ENCODE data around the gene IMMP2L. TPM values are rescaled to one million over a fixed set of nuclear protein-coding genes. Genes with fewer than 3 reads are reported as not detected.

IMMP2L gene
- total RNA-seq, 1 experiment from 2014 or later: 8.8 TPM

DNA sequence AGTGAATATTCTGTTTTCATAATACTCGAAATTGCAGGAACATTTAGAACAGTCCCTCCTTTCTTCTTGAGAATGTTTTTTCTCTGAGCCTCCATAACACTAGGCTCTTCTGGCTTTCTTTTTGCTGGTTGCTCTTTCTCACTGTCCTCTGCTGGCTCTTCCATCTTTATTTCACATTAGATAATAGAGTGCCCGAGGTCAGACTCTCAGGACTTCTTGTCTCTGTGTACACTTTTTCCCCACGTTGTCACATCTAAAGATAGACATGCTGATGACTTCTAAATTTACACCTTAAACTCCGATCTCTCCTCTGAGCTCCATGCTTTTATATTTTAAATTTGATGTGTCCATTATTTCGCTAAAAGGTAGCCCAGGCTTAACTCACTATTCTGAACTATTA, 486.8 kb downstream of the IMMP2L start:
- in situ Hi-C loops (cut with HindIII; ENCODE audit: low pct_unique_long_range_greater_than_20kb, low sequenced_read_pairs): no loop called here
- no peak for DNase-seq (ENCODE audit: low read depth, low spot score)
- H3K4me1 ChIP-seq (ENCODE audit: control insufficient read depth, insufficient read depth, low read length): no peaks in the 10 kb centered on the region
- H3K36me3 ChIP-seq (ENCODE audit: control insufficient read depth, insufficient read depth, low read length): no peaks in the 10 kb centered on the region
- no peaks in the 10 kb centered on the region for H3K27me3 ChIP-seq (ENCODE audit: control insufficient read depth, insufficient read depth, low read length)
- no peak overlapping the region for H3K4me3 ChIP-seq (ENCODE audit: low read depth in 2 of 2, low read length in 2 of 2)
- CTCF ChIA-PET: no interaction called here
- H3K9me3 ChIP-seq (ENCODE audit: control insufficient read depth, insufficient read depth, low read depth, low read length): no peaks in the 10 kb centered on the region
- intact Hi-C loops (cut with micrococcal nuclease; ENCODE audit: unreplicated experiment): no loop called here
- no peak overlapping the region for H3K27ac ChIP-seq (ENCODE audit: low read length)
- no peak for ATAC-seq
- TF ChIP-seq POLR2AphosphoS5 (IDR thresholded peaks at IDR 0.05; ENCODE audit: low read depth, low read length): no peak
- TF ChIP-seq, protein P1, sequence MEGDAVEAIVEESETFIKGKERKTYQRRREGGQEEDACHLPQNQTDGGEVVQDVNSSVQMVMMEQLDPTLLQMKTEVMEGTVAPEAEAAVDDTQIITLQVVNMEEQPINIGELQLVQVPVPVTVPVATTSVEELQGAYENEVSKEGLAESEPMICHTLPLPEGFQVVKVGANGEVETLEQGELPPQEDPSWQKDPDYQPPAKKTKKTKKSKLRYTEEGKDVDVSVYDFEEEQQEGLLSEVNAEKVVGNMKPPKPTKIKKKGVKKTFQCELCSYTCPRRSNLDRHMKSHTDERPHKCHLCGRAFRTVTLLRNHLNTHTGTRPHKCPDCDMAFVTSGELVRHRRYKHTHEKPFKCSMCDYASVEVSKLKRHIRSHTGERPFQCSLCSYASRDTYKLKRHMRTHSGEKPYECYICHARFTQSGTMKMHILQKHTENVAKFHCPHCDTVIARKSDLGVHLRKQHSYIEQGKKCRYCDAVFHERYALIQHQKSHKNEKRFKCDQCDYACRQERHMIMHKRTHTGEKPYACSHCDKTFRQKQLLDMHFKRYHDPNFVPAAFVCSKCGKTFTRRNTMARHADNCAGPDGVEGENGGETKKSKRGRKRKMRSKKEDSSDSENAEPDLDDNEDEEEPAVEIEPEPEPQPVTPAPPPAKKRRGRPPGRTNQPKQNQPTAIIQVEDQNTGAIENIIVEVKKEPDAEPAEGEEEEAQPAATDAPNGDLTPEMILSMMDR (IDR thresholded peaks at IDR 0.05): no peak
- no peak for TF ChIP-seq TCF7L2 (IDR thresholded peaks at IDR 0.05; ENCODE audit: low read depth, low read length)
- no peak for TF ChIP-seq REST (IDR thresholded peaks at IDR 0.05; ENCODE audit: insufficient read depth in 1 of 2, low read depth in 2 of 2, low read length in 1 of 2)
- TF ChIP-seq SIN3A (IDR thresholded peaks at IDR 0.05; ENCODE audit: borderline replicate concordance, insufficient read depth, low read depth, low read length): no peak
- BruUV-seq (replicated peaks): no TSS peak
- POLR2A ChIA-PET: no interaction called here

- Histone ChIP-seq H3K27ac (ENCODE audit: low read length) (no peak overlapping the region), H3K9me3 (ENCODE audit: control insufficient read depth, insufficient read depth, low read depth, low read length) (no peaks in the 10 kb centered on the region), H3K36me3 (ENCODE audit: control insufficient read depth, insufficient read depth, low read length) (no peaks in the 10 kb centered on the region), H3K27me3 (ENCODE audit: control insufficient read depth, insufficient read depth, low read length) (no peaks in the 10 kb centered on the region), H3K4me3 (ENCODE audit: low read depth in 2 of 2, low read length in 2 of 2) (no peak overlapping the region), H3K4me1 (ENCODE audit: control insufficient read depth, insufficient read depth, low read length) (no peaks in the 10 kb centered on the region)
- DNase-seq (ENCODE audit: low read depth, low spot score) (no peak), ATAC-seq (no peak)
- in situ Hi-C loops (cut with HindIII; ENCODE audit: low pct_unique_long_range_greater_than_20kb, low sequenced_read_pairs): no loop called here
- BruUV-seq (replicated peaks): no TSS peak
- intact Hi-C loops (cut with micrococcal nuclease; ENCODE audit: unreplicated experiment): no loop called here
- POLR2A ChIA-PET: no interaction called here
- no peak for TF ChIP-seq POLR2AphosphoS5 (IDR thresholded peaks at IDR 0.05; ENCODE audit: low read depth, low read length)
- no peak for TF ChIP-seq TCF7L2 (IDR thresholded peaks at IDR 0.05; ENCODE audit: low read depth, low read length)
- TF ChIP-seq SIN3A (IDR thresholded peaks at IDR 0.05; ENCODE audit: borderline replicate concordance, insufficient read depth, low read depth, low read length): no peak
- TF ChIP-seq REST (IDR thresholded peaks at IDR 0.05; ENCODE audit: insufficient read depth in 1 of 2, low read depth in 2 of 2, low read length in 1 of 2): no peak
- TF ChIP-seq, protein P1 (IDR thresholded peaks at IDR 0.05): no peak
- CTCF ChIA-PET: no interaction called here
Measured at GRCh38 chr7:111074748-111075146, 487.5 kb downstream of the IMMP2L start.
